ENCODE measurements around the gene UGT2A3.
A peak's percentile ranks its signal among the peaks of the same experiment; 100 is the strongest.

The UGT2A3 gene

GRCh38 chr4:68912807-68913206, 38.8 kb downstream of the UGT2A3 start:
- DNase-seq (ENCODE audit: low read depth), result no peak

- no peak for DNase-seq (ENCODE audit: low read depth)
These were observed 42.2 kb downstream of the UGT2A3 start for GRCh38 chr4:68909385-68909784.

- DNase-seq (ENCODE audit: low read depth), result no peak
These were observed 43.6 kb downstream of the UGT2A3 start for GRCh38 chr4:68907788-68908700.

- no peak for DNase-seq (ENCODE audit: low read depth)
These were observed 44.4 kb downstream of the UGT2A3 start for GRCh38 chr4:68907245-68907644.

GRCh38 chr4:68906780-68907137, 44.8 kb downstream of the UGT2A3 start:
- DNase-seq (ENCODE audit: low read depth), result no peak

- DNase-seq (ENCODE audit: low read depth), result peak; percentile 9
These were observed 45.4 kb downstream of the UGT2A3 start for GRCh38 chr4:68905939-68906779.

- DNase-seq (ENCODE audit: low read depth), result no peak
These were observed 46.0 kb downstream of the UGT2A3 start for GRCh38 chr4:68905598-68905938.

- DNase-seq (ENCODE audit: low read depth), result no peak
These were observed 46.8 kb downstream of the UGT2A3 start for GRCh38 chr4:68904786-68905185.

GRCh38 chr4:68896749-68897148, 54.9 kb downstream of the UGT2A3 start:
- no peak for DNase-seq (ENCODE audit: low read depth)

- no peak for DNase-seq (ENCODE audit: low read depth)
These were observed 55.9 kb downstream of the UGT2A3 start for GRCh38 chr4:68895561-68896198.

- DNase-seq (ENCODE audit: low read depth), result no peak
These were observed 58.7 kb downstream of the UGT2A3 start for GRCh38 chr4:68892861-68893260.

GRCh38 chr4:68891678-68892077, 59.9 kb downstream of the UGT2A3 start:
- no peak for DNase-seq (ENCODE audit: low read depth)

- DNase-seq (ENCODE audit: low read depth), result no peak
These were observed 66.1 kb downstream of the UGT2A3 start for GRCh38 chr4:68885545-68885944.

- DNase-seq (ENCODE audit: low read depth), result no peak
These were observed 67.7 kb downstream of the UGT2A3 start for GRCh38 chr4:68883870-68884269.

Data from fibroblast of gingiva (primary cell).